Upper lobe of right lung (tissue), 1 donor: Measurements from ENCODE around the gene PPP3R1. TPM values are rescaled to one million over a fixed set of nuclear protein-coding genes. Genes with fewer than 3 reads are reported as not detected.

Experiments used
- ATAC-seq: fragments of 200-7000 bp; cut with Tn5 transposase; one replicate; pipeline ENCODE4 v1.9.1; 2020; ENCODE audit warnings: mild to moderate bottlenecking, moderate library complexity
- DNase-seq: peaks from one replicate; pipeline ENCODE4 v3.0.0-alpha.2; 2020
- H3K27ac ChIP-seq: fragments of 200-600 bp; one replicate; pipeline ENCODE4 v1.8.0; 2022
- H3K27me3 ChIP-seq: fragments of 200-600 bp; one replicate; pipeline ENCODE4 v1.8.0; 2022; ENCODE audit warnings: mild to moderate bottlenecking
- H3K36me3 ChIP-seq: fragments of 200-600 bp; one replicate; pipeline ENCODE4 v1.8.0; 2022
- H3K4me1 ChIP-seq: fragments of 200-600 bp; one replicate; pipeline ENCODE4 v1.8.0; 2022
- H3K4me3 ChIP-seq: fragments of 200-600 bp; one replicate; pipeline ENCODE4 v1.8.0; 2022; ENCODE audit warnings: mild to moderate bottlenecking
- H3K9me3 ChIP-seq: fragments of 200-600 bp; one replicate; pipeline ENCODE4 v1.8.0; 2022
- CTCF ChIP-seq: fragments of 200-600 bp; IDR thresholded peaks from one replicate; pipeline ENCODE4 v1.8.0; 2022; ENCODE audit warnings: antibody characterized with exemption
- intact Hi-C: fragments of 100-400 bp; cut with DNase I; formaldehyde crosslinking; loops from one replicate; pipeline ENCODE4 v1.11.0; 2022
- total RNA-seq: library from RNA; stranded (reverse); fragmentation: NEBNext Ultra II Directional; extraction: Animal tissue kit (Norgen Biotek cat#: 25700); gene quantifications from one replicate; pipeline ENCODE4 v1.2.1, GENCODE V29; 2021
- donor health status: DM: no; HTN: yes; CAD: no; lungs with severe emphysema.

The PPP3R1 gene
- total RNA-seq, 1 donor from 2014 or later, result 59.2 TPM

DNA sequence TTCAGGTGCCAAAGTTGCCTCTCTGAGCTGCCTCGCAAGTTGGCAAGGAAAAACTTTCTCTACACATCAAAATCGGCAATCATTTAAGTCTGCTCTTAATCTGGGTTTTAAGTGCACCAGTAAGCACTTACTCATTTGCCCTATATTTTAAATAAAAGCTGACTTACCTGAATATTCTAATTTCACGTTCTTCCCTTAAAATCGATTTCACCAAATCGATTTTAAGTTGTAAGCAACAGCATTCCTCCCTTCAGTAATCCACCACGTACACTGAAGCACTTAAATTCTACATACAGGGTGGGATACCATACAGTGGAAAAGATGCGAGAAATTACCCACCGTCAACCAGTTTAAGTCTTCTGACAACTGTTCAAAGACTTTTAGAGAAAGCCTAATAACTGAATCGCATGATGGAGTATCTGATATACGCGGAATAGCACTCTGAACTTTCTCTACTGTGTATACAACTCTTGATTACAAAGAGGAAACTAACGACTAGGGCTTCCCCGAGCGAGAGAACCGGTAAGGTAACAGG, 1.6 kb downstream of the PPP3R1 start:
- no peak for DNase-seq
- no peaks in the 10 kb centered on the region for H3K9me3 ChIP-seq
- H3K4me1 ChIP-seq, result peaks cover 53% of the 10 kb centered on the region
- peak overlapping the region; percentile 97 for H3K27ac ChIP-seq
- peak overlapping the region; percentile 89 for H3K4me3 ChIP-seq
- intact Hi-C loops, result no loop called here
- no peaks in the 10 kb centered on the region for H3K36me3 ChIP-seq
- no peak for TF ChIP-seq CTCF
- H3K27me3 ChIP-seq, result no peaks in the 10 kb centered on the region
- no peak for ATAC-seq

- no peaks in the 10 kb centered on the region for H3K9me3 ChIP-seq
- no peaks in the 10 kb centered on the region for H3K36me3 ChIP-seq
- intact Hi-C loops, result no loop called here
- H3K27me3 ChIP-seq, result no peaks in the 10 kb centered on the region
- H3K4me3 ChIP-seq, result peak overlapping the region; percentile 89
- H3K27ac ChIP-seq, result peak overlapping the region; percentile 97
- H3K4me1 ChIP-seq, result peaks cover 59% of the 10 kb centered on the region
- ATAC-seq (no peak), DNase-seq (no peak)
- TF ChIP-seq CTCF, result no peak
Observed at GRCh38 chr2:68250196-68250595, 2.1 kb downstream of the PPP3R1 start.

DNA sequence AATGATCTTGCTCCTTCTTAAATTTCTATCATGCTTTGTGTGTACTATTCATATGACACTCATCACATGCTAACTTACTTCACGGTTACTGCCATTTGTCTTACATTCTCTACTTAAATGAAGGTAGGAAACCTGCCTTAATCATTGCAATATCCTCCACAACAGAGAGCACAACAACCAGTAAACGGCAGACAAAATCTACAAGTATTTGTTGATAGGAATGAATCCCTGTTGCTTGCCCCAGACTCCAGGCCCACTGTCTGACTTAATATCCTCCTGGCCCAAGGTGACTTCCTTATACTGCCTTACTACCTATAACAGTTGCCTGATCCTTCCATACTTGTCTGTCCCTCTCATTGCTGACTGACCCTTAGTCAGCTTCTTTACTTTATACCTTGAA, 3.5 kb downstream of the PPP3R1 start:
- intact Hi-C loops, result loop anchor here (10.0 kb wide), 1 partner anchor 64 kb away; no protein-coding TSS in a partner anchor
- no peaks in the 10 kb centered on the region for H3K9me3 ChIP-seq
- no peak for TF ChIP-seq CTCF
- DNase-seq, result no peak
- no peak for ATAC-seq
- H3K4me3 ChIP-seq, result no peak overlapping the region
- no peaks in the 10 kb centered on the region for H3K36me3 ChIP-seq
- no peak overlapping the region for H3K27ac ChIP-seq
- H3K4me1 ChIP-seq, result peaks cover 66% of the 10 kb centered on the region
- H3K27me3 ChIP-seq, result no peaks in the 10 kb centered on the region

GRCh38 chr2:68248361-68248760, 4.0 kb downstream of the PPP3R1 start:
- ATAC-seq, result no peak
- no peaks in the 10 kb centered on the region for H3K27me3 ChIP-seq
- H3K4me1 ChIP-seq, result peaks cover 63% of the 10 kb centered on the region
- no peak for DNase-seq
- no peak overlapping the region for H3K4me3 ChIP-seq
- intact Hi-C loops, result loop anchor here (10.0 kb wide), 1 partner anchor 64 kb away; no protein-coding TSS in a partner anchor
- H3K27ac ChIP-seq, result no peak overlapping the region
- no peak for TF ChIP-seq CTCF
- no peaks in the 10 kb centered on the region for H3K36me3 ChIP-seq
- no peaks in the 10 kb centered on the region for H3K9me3 ChIP-seq

- ATAC-seq (no peak), DNase-seq (no peak)
- H3K36me3 ChIP-seq, result no peaks in the 10 kb centered on the region
- no peak overlapping the region for H3K27ac ChIP-seq
- no peaks in the 10 kb centered on the region for H3K27me3 ChIP-seq
- peaks cover 63% of the 10 kb centered on the region for H3K4me1 ChIP-seq
- no peak overlapping the region for H3K4me3 ChIP-seq
- TF ChIP-seq CTCF, result no peak
- intact Hi-C loops, result loop anchor here (10.0 kb wide), 1 partner anchor 62 kb away; no protein-coding TSS in a partner anchor
- H3K9me3 ChIP-seq, result no peaks in the 10 kb centered on the region
Observed at GRCh38 chr2:68246396-68246795, 5.9 kb downstream of the PPP3R1 start.

- DNase-seq (no peak), ATAC-seq (no peak)
- Histone ChIP-seq H3K36me3 (no peaks in the 10 kb centered on the region), H3K9me3 (no peaks in the 10 kb centered on the region), H3K4me1 (peaks cover 65% of the 10 kb centered on the region), H3K27ac (no peak overlapping the region), H3K4me3 (no peak overlapping the region), H3K27me3 (no peaks in the 10 kb centered on the region)
- TF ChIP-seq CTCF, result no peak
- intact Hi-C loops, result loop anchor here (10.0 kb wide), 1 partner anchor 61 kb away; no protein-coding TSS in a partner anchor
Observed at GRCh38 chr2:68245672-68246071, 6.7 kb downstream of the PPP3R1 start.
